HG02973 (cell line): ENCODE data around the gene LDB2.

Experiments
- ATAC-seq: cut with Tn5 transposase; IDR thresholded peaks from one replicate; pipeline ENCODE4 v1.9.1; 2021; ENCODE audit warnings: moderate library complexity; ENCODE audit not compliant: unreplicated experiment

Gene LDB2

DNA sequence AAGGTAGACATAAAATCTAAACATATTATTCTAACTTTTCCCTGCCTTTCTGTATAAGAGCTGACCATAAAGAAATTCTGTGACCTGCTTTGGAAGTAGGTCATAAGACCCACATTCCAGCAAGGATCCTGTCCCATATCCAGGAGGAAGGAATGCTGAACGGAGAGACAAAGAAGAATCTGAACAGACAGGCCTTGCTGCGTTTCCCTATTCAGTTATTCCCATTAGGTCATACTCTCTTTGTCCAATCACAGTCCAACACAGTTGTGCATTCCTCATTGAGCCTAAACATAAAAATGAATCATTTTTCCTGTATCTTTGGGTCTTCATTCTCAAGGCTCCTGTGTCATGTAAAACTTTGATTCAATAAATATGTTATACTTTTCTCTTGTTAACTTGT is 384.6 kb downstream of the LDB2 start:
- no peak for ATAC-seq

DNA sequence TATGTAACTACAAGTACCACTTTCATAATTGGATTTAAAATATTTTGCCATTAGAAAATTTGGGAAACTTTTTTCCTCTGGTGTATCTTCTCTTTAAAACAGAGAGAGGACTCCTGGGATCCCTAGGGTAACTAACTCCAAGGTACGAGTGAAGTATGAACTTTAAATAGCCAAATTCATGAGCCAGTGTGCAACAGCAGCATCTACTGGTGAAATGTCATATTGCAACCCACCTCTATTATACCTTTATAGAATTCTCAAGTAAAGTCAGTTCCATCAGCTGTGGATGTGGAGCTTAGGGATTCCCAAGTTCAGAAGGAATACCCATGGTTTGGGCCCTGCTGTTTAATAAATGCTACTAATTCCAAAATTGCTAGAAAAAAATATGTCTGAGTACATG is 389.5 kb downstream of the LDB2 start:
- ATAC-seq = no peak

DNA sequence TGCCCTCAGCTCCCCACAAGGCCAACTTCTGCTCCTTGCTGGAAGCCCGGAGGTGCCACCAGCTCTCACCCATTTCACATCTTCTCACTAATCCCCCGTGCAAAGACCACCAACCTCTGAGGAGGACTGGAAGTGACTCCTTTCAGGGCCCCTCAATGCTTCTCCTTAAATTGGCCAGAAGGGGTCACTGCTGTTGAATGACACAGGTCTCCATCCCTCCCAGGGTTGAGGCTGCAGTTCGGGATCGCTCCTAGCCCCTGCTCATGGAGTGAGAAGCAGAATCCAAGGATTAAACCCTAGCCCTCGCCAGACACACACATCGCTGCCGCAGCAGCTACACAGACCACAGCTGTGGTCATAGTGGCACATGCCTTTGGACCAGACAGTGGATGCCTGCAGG is 392.7 kb downstream of the LDB2 start:
- ATAC-seq = no peak

DNA sequence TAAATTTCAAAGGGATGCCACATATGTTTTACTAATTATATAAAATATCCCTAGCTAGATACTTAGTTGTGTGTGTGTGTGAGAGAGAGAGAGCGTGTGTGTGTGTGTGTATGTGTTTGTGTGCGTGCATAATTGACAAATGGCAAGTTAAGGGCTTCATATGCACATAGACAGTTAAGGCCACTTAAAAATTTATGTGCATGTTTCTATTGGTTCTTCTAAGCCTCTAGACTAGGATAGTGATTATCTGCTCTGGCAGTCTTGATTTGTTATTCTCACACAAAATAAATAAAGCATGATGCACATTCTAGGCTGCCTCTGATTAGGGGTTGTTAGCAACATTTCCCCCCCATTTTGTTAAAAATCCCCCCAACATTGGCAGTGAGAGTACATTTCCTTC is 393.2 kb downstream of the LDB2 start:
- no peak for ATAC-seq

DNA sequence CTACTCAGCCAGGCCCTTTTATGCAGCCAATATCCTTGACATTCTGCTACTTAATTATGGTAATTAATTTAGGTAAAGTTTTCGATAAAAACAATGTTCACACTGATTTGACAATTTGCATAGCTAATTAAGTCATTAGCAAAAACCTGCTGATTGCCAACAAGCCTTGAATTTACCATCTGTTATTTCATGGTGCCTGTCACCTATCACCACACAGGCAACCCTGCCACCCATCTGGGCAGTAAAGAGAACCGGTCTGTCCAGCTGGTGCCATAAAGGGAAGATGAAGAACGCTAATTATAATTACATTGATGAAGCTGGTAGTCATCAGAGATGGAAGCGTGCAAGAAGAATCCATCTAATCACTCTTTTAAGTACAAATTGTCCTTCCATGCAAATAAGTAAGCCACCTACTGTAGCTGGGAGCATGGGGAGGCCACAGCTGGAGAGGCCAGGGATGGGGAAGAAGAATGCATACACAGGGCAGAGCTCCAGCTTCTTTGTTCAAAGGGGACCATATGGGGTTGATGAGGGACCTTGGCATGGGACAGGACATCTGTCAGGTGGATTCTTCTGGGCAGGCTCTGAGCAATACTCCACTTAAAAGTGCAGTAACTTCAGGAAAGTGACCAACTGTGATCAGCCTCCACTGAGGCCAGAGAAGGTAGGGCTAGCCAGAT is 394.9 kb downstream of the LDB2 start:
- ATAC-seq = no peak

DNA sequence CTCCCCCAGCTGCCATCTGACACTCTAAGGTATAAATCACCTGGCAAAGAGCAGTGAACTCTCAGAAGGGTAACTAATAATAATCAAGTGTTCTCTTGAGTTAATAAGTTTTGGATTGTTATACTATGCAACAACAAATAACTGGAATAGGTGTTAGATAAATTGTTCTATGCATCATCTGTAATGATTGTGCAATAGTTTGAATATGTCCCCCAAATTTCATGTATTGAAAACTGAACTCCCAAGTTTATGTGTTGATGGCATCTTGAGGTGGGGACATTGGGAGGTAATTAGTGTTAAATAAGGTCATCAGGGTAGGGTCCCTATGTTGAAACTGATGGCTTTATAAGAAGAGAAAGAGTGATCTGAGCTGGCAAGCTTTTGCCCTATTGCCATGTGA is 399.5 kb downstream of the LDB2 start:
- no peak for ATAC-seq

GRCh38 chr4:16496501-16496900 is 401.9 kb downstream of the LDB2 start:
- no peak for ATAC-seq

DNA sequence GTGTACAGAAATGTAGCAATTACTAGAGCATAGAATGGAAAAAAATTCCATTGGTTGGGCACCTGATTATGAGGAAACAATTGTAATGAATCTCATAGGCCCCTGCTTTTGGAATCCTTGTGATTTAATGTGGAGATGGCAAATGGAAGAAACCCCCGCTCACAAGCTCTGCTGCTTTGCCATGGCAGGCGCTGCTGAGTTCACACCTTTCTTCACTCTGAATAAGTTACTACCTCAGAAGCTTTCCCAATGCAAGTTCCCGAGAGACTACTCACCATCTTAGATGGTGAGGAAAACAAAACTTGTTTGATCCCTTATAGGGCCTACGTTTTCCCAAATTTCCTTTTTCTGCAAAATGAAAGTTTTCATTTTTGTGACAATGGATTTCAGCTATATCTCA is 405.6 kb downstream of the LDB2 start:
- ATAC-seq = no peak

- ATAC-seq = no peak
Measured at GRCh38 chr4:16489226-16489625, 409.2 kb downstream of the LDB2 start.

- no peak for ATAC-seq
Measured at GRCh38 chr4:16488084-16488483, 410.4 kb downstream of the LDB2 start.

- ATAC-seq = no peak
Measured at GRCh38 chr4:16484711-16485110, 413.7 kb downstream of the LDB2 start.

GRCh38 chr4:16483540-16483939 is 414.9 kb downstream of the LDB2 start:
- ATAC-seq = no peak

DNA sequence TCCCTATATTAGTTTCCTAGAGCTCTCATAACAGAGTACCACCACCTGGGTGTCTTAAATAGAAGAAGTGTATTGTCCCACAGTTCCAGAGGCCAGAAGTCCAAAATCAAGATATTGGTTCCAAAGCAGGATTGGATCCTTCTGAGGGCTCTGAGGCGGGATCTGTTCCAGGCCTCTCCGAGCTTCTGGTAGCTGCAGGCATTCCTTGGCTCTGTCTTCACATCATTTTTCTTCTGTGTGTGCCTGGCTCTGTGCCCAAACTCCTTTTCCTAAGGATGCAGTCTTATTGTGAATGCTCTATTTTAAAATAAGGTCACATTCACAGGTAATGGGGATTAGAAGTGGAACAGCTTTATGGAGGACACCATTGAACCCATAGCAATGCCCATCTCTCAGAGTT is 418.4 kb downstream of the LDB2 start:
- ATAC-seq = no peak

DNA sequence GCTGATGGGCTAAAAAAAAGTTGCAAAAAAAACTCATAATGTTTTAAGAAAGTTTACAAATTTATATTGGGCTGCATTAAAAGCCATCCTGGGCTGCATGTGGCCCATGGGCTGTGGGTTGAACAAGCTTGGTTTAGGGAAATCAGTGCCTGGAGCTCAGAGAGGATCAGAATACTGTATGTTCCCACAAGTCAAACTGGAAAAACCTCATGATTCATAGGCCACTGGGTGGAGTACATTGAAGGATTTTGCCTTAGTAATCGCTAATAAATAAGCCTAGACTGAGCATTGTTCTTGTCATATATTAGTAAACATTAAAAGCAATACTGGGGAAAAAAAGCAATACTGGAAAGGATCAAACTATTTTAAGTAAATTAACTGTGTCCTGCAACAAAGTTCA is 425.9 kb downstream of the LDB2 start:
- no peak for ATAC-seq

- ATAC-seq = no peak
Measured at GRCh38 chr4:16467061-16467460, 431.4 kb downstream of the LDB2 start.

DNA sequence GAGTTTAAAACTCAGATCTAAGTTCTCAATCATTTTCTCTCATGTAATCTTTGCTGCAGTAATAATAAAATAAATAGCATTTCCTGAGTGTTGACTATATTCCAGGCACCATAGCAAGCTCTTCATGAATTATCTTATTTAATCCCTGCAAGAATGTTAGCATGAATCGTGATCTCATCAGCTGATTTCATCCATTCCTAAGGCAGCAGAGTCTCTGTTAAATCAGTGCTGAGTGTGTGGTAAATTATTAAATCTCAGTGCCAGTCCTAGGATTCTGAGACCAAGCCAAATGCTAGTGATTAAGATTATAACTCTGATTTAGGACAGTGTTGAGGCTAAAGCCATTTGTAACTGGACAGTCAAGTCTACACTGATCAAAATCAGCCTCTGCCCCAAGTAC is 431.9 kb downstream of the LDB2 start:
- ATAC-seq = no peak

DNA sequence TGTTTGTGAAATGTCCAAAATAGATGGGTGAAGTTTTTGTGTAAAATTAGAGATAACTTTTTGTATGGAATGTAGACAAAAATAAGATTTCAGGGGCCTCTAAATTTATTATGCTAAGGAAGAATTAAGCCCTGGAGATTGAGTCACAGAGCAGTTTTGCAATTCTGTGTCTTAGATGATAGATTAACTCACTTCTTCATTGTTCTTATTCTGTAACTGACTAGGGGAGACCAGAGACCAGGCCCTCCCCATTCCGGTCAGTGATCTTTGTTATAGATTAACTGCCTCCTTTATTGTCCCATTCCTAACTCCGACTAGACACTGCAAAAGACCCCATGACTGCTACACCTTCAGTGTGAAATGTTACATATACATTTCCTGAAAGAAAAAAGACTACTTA is 433.8 kb downstream of the LDB2 start:
- no peak for ATAC-seq

- ATAC-seq = no peak
Measured at GRCh38 chr4:16462656-16463055, 435.8 kb downstream of the LDB2 start.

DNA sequence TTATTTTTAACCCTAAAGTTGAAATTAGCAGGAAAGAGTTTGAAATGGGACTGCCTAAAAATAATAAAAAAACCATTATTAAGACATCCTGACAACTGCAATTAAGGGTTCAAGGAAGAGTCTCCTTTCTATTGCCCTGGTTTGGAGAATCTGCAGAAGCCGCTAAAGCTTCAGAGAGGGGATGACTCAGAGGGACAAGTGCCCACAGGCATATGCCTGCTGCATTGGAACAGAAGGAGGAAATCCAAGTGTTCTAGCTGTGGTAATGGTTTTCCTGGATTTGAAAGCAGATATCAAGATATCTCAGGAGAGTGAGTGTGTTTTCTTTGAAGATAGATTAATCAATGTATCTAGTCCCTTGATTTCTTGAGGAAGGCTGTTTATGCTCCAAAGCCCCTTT is 437.1 kb downstream of the LDB2 start:
- no peak for ATAC-seq

DNA sequence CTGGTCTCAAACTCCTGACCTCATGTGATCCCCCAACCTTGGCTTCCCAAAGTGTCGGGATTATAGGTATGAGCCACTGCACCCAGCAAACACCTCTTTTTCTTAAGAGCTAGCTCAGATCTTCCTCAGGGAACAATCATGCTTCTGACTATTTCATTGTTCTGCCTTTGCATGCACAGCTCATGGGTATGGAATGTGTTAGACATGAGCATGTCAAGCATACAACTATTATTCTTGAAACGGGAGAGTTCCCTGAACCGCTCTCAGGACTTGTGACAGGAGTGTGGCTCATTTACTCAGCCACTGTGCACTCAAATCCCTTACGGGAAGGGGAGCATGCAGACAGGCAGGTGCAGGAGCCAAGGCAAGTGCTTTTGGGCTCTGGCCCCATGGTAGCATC is 440.5 kb downstream of the LDB2 start:
- ATAC-seq = no peak
